Measurements from ENCODE around the gene TUSC2.

Gene TUSC2

DNA sequence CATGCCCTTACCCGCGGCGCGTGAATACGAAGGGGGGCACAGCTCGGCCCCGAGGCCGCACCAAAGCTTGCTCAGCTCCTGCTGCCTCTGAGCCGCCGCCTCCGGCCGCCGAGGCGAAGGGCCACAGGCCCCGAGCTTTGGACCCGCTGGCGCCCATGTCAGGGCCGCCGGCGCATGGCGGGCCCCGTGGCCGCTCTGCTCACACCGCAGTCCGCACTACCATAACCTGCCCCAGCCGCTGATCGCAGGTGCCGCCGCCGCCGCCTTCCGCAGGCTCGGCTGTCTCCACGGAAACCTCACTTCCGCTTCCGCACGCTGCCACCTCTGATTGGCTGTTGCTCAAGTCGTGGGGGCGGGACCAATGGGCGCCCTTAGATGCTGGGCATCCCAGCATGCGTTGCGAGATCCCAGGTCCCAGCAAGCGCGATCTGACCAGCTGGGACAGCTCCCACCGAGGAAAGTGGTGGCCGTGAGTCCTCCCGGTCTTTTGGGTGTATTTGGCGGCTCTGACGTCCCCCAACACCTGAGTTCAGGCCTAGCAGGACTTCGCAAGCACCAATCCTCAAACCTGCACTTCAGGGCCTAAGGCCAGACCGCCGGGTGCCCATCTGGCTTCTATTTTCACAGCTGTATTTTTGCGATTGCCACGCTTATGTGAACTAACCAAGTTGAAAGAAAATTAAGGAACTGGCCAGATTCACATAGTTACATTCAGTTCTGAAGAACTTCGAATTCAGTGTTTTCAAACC is at the start of gene TUSC2:
TSS of gene TUSC2 (minus strand) at position 281 of the 749 bp plus-strand sequence. CDS start at position 157, 124 bp downstream.
- no peak for TF ChIP-seq CTCF (IDR thresholded peaks at IDR 0.05; ENCODE audit: extremely low read depth, missing control alignments)
- DNase-seq (ENCODE audit: low spot score) = peak; percentile 98

- no peak for DNase-seq (ENCODE audit: low spot score)
- TF ChIP-seq CTCF (IDR thresholded peaks at IDR 0.05; ENCODE audit: extremely low read depth, missing control alignments) = no peak
Measured at GRCh38 chr3:50375258-50375931, 47.4 kb upstream of the TUSC2 start.

DNA sequence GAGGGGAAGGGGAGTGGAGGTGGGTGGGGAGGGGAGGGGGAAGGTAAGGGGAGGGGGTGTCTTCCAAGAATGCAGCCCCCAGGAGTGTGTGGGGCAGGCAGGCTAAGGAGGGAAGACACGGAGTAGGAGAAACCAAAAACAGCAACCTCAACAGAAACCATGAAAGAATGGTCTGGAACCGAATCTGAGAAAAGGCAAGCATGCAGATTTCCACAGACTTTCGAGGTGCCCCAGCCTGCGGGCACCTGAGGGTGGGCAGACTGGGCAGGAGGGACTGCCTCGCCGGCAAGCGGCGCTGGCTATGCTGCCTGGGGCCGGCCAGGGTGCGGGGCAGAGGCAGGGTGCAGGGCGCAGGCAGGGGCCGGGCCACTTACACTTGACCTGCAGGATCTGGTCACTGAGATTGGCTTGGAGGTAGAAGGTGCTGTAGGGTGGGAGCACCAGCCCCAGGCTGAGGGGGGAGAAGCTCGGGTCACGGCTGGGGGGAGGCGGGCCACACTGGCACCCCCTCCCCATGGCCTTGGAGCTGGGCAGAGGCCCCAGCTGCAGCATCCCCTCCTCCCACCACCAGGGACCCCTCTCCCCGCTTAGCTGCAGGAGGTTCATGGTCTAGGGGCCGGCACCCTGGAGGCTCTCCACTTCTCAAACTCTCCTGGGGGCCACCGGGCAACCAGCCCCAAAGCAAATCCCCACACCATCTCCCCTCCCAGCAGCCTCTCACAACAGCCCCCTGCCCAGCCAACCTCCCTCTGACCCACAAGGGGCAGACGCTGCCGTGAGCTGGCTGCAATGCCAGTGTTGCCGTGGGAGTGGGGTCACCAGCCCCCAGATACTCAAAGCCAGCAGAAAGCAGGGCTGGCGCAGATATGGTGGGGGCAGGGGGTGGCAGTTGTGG is 46.6 kb upstream of the TUSC2 start:
- no peak for TF ChIP-seq CTCF (IDR thresholded peaks at IDR 0.05; ENCODE audit: extremely low read depth, missing control alignments)
- DNase-seq (ENCODE audit: low spot score) = no peak

DNA sequence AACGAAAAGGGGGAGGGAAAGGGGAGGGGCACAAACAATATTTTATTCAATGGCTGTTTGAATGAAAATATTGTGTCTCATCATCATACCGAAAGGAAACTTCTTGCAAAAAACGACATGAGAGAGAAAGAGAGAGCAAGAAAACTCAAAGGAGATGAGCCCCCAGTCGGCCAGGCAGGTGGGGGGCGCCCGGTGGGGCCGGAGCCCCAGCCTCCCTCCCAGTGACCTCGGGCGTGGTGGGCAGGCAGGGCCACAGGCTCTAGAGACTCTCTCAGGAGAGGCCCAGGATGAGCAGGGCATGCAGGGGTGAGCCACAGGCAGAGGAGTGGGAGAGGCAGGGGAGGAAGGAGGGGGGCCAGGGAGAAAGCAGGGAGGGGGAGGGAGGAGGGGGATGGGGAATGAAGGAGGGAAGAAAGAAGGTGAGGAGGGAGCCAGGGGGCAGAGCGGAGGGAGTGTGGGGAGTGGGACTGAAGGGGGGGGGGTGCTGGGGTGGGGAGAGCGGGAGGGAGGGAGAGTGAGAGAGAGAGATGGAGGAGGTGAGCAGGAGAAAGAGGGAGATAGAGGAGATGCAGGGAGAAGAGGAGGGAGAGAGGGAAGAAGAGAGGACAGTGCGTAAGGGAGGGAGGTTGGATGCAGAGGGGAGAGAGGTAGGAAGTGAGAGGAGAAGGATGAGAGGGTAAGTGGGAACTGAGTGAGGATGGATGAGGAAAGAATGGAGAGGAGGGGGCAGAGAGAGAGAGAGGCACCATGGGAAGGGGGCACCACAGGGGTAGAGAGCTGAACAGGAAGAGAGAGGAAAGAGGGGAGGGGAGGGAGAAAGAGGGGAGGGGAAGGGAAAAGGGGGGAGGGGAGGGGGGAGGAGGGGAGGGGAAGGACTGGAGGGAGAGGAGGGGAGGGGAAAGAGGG is 45.4 kb upstream of the TUSC2 start:
- TF ChIP-seq CTCF (IDR thresholded peaks at IDR 0.05; ENCODE audit: extremely low read depth, missing control alignments) = no peak
- no peak for DNase-seq (ENCODE audit: low spot score)

- no peak for DNase-seq (ENCODE audit: low spot score)
Measured at GRCh38 chr3:50372349-50372748, 44.3 kb upstream of the TUSC2 start.

More at GRCh38 chr3:50372349-50372748, 44.3 kb upstream of the TUSC2 start:
- no peak for TF ChIP-seq CTCF (IDR thresholded peaks at IDR 0.05; ENCODE audit: extremely low read depth, missing control alignments)

All from GM20000 (cell line).